Occipital lobe (tissue), 2 donors: ENCODE measurements around the gene GABPA. TPM values are rescaled to one million over a fixed set of nuclear protein-coding genes. Genes with fewer than 3 reads are reported as not detected.
A peak's percentile ranks its signal among the peaks of the same experiment; 100 is the strongest.
"Not testable (repeated sequence)": the region's sequence is repeated elsewhere in the genome, so short reads cannot be mapped to it uniquely, and the experiment has no call there.

Experiments used
- DNase-seq: peaks from one replicate; lab custom pipeline; 2025; lab: John Stamatoyannopoulos, UW
- total RNA-seq: library from RNA; depleted of rRNA; stranded (reverse); fragments of >200 nt; gene quantifications from one replicate; pipeline ENCODE4 v1.2.3, GENCODE V29; 2014

The GABPA gene
- total RNA-seq = 50.8 TPM

DNA sequence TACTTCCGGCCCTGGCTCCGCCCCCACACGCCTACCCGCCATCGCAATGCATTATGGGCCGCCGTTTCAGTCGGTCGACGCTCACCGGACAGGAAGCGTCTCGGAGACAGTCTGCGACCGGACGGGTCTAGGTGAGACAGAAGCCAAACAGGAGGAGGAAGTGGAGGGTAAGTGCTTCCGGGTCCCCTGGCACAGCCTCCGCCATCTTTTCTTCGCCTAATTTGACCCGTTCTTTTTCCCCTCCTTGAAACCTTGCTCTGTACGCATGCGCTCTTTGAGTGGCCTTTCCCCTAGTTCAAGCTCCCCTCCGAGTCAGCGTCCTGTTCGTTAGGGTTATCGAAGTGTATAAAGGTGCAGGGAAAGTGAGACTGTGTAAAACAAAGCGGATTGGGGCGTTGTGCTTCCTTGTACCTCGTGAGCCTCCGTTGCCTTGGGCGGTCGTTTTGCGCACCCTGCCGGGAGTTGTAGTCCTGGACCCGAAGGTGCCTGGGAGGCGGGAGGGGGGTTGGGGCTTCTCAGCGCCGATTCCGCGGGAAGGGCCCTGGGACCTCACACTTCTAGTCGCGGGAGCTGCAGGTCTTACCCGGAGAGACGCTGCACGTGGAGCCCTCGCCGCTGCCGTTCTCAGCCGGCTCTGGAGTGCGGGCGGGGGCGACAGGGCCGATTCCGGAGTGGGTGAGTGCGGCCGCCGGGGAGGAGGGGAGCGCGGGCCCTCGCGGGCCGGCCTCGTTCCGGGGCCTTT lies at the start of gene GABPA, which contains the start of gene ATP5PF:
Gene GABPA (plus strand): TSS at position 69 of the 742 bp plus-strand sequence. CDS start 6,627 bp downstream, outside the sequence.
Gene ATP5PF (minus strand): TSS at position 1 of the 742 bp plus-strand sequence. CDS start 5,110 bp downstream, outside the sequence.
- peak; percentile 94 for DNase-seq

DNA sequence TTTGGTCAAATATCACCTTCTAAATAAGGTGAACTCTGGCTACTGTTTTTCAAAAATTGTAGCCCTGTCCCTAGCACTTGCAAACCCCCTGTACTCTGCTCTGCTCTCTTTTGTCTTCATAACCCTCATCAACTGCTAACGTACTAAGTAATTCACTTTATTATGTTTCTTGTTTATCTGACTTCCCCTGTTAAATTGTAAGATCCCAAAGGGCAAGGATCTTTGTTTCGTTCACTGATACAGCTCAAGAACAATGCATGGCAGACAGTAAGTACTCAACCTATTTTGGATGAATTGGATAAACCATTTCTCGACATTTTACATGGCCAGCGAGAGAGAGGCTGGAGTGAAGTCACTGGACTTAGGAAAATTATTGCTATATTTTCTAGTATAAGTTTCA lies 47.0 kb upstream of the GABPA start:
- DNase-seq = no peak

DNA sequence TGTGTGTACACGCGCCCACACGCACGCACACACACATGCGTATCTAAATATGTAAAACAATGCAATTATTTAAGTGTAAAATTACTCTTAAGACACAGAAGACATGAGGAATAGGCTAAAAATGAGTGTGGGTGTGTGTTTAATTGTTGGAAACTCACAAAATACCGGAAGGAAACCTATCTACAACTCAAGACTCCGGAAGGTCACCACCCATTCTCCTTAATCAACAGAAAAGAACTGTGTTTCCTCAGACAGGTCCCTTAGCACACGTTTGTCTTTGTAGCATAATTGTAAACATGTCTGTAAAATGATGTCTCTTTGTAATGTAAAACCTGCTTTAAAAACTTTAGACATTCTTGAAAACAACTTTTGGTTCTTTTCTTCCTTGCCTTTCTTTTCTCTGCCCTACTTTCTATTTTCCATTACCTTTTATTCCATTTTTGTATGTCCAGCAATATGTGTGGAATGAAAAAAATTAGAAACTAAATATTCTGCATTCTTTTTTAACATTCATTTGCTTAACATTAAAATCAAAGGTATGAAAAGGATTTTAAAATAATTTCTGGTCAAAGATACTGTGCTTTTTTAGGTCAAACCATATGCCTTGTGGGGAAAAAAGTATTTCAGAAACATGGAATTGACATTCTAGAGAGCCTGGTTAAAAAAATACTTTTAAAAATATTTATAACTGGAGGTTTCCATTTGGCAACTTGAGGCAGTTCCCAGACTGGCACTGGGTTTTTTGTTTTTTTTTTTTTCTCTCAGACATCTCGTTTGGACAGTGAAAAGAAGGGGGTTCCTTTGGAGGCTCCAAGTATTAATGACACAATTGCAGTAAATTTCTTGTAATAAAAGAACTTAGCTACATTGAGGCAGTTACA lies 46.3 kb upstream of the GABPA start:
- DNase-seq = no peak

DNA sequence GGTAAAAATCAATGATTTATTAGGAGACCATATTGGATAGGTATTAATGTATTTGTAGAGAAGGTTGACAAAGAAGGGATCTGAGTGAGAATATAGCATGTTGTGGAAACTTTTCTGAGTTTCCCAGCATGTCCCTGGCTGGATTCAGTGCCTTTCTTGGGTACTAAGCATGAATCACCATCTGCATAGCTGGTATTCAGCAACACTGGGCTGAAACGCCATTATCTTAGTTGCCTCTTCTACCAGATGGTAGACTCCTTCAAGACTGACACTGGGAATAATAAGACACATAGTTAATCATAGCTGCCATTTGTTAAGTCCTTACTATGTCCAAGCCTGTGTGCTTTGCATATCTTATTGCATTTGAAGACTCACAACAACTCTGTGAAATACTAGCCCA lies 45.5 kb upstream of the GABPA start:
- no peak for DNase-seq

DNA sequence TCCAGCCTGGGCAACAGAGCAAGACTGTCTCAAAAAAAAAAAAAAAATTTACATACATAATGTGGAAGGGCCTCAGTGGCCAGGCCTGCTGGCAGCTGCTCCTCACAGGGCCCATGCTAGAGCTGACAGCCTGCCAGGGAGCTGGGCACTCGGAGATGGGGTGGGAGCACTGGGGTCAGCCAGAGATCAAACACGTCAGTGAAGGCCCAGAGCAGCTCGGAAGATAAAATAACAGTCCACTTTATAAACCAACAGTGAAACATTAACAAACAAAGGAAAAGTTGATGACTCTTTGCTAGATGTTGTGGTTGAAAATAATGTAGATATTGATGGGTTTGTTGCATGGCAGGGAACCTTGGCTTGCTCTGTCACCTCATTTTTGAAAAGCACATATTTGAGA lies 42.8 kb upstream of the GABPA start:
- DNase-seq = no peak

DNA sequence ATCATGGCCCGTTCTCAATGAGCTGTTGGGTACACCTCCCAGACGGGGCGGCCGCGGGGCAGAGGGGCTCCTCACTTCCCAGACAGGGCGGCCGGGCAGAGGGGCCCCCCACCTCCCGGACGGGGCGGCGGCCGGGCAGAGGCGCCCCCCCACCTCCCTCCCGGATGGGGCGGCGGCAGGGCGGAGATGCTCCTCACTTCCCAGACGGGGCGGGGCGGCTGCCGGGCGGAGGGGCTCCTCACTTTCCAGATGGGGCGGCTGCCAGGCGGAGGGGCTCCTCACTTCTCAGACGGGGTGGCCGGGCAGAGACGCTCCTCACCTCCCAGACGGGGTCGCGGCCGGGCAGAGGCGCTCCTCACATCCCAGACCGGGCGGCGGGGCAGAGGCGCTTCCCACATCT lies 39.3 kb upstream of the GABPA start:
- DNase-seq = not testable (repeated sequence)

DNA sequence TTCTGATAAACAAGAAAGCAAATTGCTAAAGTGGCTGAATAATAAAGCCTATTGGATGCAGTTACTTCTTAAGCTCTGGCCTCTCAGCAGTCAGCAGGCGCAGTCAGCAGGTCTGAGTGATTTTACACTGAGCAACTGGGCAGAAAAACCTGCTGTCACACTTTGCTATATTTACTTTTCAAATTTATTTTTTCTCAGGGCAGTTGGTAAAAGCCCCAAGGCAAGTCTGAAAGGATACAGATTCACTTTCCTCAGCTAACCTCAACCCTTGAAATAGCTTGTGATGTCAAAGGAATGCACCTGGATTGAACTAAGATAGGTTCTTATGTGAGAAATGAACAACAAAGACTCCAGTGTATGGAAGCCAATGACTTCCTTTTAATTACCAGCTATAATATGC lies 34.0 kb upstream of the GABPA start:
- DNase-seq = no peak

DNA sequence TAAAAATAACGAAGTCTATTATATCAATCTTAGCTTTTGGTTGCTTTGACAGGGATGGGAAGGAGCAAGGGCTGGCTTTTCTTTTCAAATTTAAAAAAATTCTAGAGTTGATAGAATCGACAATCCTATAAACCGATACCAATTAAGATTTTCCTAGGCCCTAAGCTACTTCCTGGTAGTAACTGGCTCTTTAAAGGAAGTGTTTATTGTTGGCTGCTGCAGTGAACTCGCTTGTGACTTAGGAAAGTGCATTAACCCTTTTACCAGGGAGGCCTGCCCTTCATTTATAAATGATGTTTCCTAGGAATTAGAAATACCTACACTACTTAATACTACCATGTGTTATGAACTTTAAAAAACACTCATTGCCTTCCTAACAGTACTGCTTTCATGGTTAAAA lies 33.2 kb upstream of the GABPA start:
- no peak for DNase-seq

DNA sequence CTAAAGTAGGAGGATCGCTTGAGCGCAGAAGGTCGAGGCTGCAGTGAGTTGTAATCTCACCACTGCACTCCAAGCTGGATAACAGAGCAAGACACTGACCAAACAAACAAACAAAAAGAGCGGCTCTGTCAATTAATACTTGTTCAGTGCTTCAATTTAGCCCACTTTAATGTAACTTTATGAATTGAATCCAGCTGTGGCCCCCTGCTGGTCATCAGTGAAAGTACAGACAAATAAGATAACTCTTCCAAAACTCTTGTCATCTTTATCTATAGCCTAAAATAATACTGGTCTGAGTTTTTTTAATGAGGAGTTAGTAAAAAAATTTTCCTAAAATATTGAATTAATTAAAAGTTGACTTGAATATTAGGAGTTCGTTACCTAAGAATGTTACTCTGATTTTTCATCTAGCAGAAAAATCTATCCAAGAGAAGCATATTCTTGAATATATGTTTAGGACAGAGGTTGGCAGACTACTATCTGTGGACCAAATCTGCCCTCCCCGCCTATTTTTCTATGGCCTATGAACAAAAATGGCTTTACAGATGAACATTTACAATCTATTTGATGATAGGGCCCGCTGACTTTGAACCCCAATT lies 26.2 kb upstream of the GABPA start:
- no peak for DNase-seq

DNA sequence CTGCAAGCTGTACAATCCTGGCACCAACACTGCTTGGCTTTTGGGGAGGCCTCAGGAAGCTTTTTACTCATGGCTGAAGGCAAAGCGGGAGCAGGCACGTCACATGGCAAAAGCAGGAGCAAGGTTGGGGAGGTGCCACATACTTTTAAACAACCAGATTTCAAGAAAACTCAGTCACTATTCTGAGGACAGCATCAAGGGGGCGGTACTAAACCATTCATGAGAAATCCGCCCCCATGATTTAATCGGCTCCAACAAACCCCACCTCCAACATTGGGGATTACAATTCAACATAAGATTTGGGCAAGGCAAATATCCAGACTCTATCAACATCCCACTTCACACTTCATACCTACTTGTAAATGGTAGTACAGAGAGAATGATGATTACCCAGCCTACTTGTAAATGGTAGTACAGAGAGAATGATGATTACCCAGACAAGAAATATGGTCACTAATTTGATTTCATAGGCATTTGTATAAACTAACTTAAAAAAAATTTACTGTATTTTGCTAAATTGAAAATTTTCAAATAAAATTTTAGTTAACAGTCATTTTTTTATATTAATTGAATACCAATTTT lies 25.0 kb upstream of the GABPA start:
- no peak for DNase-seq

DNA sequence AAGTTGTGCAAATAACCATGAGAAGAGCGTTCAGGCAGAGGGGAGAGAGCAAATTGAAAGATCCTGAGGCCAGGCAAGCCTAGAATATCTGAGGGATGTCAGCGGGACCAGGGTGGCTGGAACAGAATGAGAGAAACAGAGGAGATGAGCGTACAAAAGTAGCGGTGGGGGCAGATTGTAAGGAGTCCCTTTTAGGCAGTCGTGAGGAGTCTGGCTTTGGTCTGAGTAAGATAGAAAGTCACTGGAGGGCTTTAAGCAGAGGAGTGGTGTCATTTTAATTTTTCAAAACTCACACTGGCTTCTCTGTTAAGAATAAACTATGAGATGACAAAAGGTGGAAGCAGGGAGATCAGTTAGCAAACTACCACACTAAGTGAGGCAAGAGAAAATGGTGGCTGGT lies 24.2 kb upstream of the GABPA start:
- no peak for DNase-seq

DNA sequence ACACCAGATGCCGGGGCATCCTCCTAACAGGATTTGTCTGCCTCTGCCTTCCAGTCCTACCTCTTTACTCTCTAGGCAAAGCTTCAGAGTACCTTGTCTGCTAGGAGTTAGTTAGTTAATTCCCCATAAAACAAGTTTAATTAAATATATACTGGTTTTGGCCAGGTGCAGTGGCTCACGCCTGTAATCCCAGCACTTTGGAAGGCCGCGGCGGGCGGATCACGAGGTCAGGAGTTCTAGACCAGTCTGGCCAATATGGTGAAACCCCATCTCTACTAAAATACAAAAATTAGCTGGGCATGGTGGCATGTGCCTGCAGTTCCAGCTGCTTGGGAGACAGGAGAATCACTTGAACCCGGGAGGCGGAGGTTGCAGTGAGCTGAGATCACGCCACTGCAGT lies 20.7 kb upstream of the GABPA start:
- DNase-seq = not testable (repeated sequence)

DNA sequence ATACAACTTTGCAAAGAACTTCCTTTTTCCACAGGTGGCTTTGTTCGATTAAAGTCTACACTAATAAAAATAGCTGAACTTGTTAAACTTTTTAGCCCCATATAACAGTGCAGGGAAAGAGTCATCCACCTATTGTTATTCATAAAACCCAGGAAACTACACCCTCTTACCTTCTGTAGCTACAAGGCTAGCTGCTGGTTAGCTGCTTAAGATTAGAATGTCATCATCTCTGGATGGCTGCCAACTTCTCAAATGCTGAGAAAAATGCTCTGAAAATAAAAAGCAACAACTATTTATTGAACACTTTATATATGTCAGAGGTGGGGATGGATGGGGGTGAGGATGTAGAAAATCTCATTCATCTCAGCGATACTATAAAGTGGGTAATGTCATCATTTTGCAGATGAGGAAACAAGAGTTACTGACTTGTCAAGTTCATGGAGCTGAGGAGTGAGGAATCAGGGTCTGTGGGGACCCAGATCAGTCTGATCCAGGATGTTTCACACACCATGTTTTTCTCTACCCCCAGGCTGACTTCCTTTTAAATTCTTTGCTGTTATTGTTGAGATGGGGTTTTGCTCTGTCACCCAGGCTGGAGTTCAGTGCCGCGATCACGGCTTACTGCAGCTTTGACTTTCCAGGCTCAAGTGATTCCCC lies 17.2 kb upstream of the GABPA start:
- no peak for DNase-seq

DNA sequence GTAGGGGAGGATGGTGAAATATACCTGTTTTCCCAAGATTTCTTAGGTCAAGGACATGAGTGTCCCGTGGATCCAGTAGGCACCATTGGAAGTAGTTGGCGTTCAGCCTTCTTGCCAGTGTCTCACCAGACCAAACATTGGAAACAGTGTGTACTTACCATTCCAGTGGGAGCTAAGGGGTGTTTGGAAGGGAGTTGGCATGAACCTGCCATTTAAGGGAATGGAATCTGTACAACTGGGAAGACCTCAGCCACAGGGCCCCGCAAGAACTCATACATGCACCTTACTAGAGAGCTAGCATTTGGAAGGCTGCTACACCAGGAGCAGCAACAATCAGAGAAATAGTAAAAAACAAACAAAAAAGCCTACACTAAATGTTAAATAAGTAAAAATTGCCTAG lies 12.8 kb upstream of the GABPA start:
- no peak for DNase-seq

DNA sequence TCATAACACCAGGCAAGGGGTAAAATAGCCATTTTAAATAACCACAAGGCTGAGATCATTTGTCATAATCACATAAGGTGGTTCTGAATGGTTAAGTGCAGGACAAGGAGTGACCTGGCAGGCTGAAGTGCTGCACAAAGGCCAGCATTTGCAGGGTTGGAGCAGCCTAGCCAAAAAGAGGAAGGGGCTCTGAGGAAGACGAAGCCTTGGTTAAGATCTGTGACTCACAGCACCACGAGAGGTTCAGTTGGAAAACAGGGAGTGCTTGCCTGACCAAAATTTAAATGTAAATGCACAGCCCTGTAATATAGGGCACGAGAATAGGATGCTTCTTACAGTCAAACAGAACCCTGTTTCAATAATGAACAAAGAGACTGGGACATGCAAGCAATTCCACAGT lies 12.1 kb upstream of the GABPA start:
- DNase-seq = no peak

DNA sequence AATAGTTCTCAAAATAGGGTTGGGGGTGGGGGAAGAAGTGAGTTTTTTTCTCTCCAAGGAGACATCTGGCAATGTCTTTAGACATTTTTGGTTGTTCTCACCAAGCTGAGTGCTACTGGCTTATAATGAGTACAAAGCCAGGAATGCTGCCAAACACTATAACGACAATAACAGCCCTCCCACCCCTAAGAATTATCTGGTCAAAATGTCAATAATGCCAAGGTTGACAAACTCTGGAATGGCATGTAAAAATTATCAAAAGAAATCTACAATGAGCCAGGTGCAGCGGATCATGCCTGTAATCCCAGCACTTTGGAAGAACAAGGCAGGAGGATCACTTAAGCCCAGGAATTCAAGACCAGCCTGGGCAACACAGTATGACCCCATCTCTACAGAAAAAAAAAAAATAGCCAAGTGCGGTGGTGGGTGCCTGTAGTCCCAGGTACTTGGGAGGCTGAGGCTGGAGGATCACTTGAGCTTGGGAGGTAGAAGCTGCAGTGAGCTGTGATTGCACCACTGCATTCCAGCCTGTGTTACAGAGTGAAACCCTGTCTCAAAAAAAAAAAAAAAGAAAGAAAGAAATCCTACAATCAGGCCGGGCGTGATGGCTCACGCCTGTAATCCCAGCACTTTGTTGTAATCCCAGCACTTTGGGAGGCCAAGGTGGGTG lies 2.5 kb upstream of the GABPA start:
- DNase-seq = no peak

DNA sequence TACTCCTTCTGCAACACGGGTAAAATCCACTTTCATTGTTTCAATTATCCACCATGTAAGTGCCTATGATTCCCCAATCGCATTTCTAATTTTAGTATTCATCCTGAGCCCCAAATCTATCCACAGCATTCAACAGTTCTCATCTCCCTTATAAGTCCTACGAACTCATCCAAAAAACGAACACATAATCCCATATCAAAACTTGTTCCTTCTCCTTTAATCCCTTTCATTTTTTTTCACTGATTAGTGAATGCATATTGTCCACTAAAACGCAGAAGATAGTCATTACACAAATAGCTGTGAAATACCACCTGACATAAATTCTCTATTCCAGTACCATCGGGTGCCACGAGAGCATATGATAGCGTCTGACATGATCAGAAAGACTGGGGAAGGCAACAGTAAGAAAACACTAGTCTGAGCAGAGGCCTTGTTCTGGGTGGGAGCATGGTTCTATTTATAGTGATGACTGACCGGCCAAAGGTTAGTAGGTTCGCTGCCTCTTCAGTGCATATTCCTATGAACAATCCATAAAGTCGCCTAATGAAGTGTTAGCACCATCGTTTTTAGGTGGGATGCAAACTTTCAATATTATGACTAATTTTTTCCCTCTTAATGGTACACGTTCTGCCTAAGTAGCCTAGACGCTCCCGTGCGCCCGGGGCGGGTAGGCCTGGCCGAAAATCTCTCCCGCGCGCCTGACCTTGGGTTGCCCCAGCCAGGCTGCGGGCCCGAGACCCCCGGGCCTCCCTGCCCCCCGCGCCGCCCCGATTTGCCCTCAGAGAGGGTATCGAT lies 716 bp upstream of the GABPA start:
- no peak for DNase-seq

DNA sequence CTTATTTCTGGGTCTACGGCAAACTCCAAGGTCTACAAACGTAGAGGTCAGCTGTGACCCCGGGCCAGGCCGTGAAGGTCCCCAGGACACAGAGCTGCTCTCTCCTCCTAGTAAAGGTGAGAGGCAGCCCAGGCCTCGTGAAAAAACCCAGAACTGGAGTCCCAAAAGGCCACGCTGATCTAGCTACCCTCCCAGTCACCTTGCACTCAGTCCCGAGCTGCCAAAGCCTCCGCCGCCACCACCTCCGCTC lies 193 bp upstream of the GABPA start:
- no peak for DNase-seq

DNA sequence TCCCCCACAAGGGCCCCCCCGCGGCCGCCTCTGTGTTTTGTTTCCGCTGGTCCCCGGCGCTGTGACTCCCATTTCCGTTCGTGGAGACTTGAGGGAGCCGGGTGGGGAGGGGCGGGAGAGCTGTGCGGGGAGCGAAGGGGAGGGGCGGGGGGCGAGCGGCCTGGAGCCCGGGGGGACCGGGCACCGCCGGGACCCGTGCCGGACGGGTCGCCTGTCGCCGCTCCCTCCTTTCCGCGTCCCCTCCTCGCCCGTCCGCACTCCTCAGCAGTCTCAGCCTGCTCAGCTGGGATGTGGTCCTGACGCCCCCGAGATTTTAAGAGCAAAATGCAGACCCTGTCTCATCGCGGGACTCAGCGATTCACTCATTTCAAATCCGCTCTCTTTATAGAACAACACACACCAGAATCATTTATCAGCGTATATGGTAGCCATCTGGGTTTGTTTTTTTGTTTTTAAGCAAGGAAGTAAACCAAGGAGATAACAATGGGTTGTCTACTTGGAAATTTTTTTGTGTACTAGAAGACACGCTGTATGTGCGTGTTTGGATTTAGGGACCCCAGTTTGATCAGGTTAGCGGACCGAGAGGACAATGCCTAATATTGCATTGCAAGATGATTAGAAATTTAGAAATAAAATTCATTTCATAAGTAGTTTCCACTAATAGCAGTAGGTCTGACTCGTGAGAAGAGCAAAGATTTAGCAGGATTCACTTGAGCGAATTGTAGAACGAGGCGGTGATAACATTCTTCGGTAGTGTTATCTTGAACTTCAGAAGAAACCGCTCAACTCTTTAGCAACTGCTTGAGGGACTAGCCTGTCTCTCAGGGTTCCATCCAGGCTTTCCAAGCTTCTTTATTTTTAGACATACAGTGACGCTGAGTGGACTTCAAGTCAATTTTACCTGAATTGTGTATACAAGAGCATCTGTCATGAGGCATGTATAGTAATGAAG lies 1.1 kb downstream of the GABPA start:
- DNase-seq = peak; percentile 88
